KMS-11 (cell line): ENCODE measurements around the gene KLHDC7B.

Experiments used
- H2AFZ ChIP-seq: fragments of 200-600 bp; sonication (generic); 2 replicates; pipeline ENCODE4 v1.6.1; 2016; ENCODE audit warnings: antibody characterized with exemption, mixed run types, low read depth
- H3K27ac ChIP-seq: fragments of 200-600 bp; sonication (generic); 2 replicates; pipeline ENCODE4 v1.6.1; 2016; ENCODE audit warnings: mild to moderate bottlenecking, mixed run types
- H3K27me3 ChIP-seq: fragments of 200-600 bp; sonication (generic); 2 replicates; pipeline ENCODE4 v1.6.1; 2017; ENCODE audit warnings: mild to moderate bottlenecking, low read depth, mixed run types, moderate library complexity; ENCODE audit not compliant: insufficient read depth
- H3K36me3 ChIP-seq: fragments of 200-600 bp; sonication (generic); 2 replicates; pipeline ENCODE4 v1.6.1; 2017; ENCODE audit warnings: mild to moderate bottlenecking, mixed run types; ENCODE audit not compliant: insufficient read depth
- H3K4me1 ChIP-seq: fragments of 200-600 bp; sonication (generic); 2 replicates; pipeline ENCODE4 v1.6.1; 2016; ENCODE audit warnings: mild to moderate bottlenecking, low read depth, mixed run types; ENCODE audit not compliant: poor library complexity, severe bottlenecking
- H3K4me2 ChIP-seq: fragments of 200-600 bp; sonication (generic); 2 replicates; pipeline ENCODE4 v1.7.0; 2016; ENCODE audit warnings: mild to moderate bottlenecking, mixed run types
- H3K4me3 ChIP-seq: fragments of 200-600 bp; sonication (generic); IDR thresholded peaks from 2 replicates; pipeline ENCODE4 v1.6.1; 2017; ENCODE audit warnings: low read depth, low read length, mixed read lengths; ENCODE audit not compliant: insufficient read depth
- H3K79me2 ChIP-seq: fragments of 200-600 bp; sonication (generic); 2 replicates; pipeline ENCODE4 v1.6.1; 2016; ENCODE audit warnings: low read depth, mixed run types; ENCODE audit not compliant: insufficient read depth
- H3K9ac ChIP-seq: fragments of 200-600 bp; sonication (generic); 2 replicates; pipeline ENCODE4 v1.6.1; 2016; ENCODE audit warnings: mild to moderate bottlenecking, mixed run types
- H4K20me1 ChIP-seq: fragments of 200-600 bp; sonication (generic); 2 replicates; pipeline ENCODE4 v1.6.1; 2016; ENCODE audit warnings: mild to moderate bottlenecking, mixed run types; ENCODE audit not compliant: insufficient read depth
- TF ChIP-seq, protein P1 (sequence below): fragments of 200-600 bp; sonication (generic); conservative IDR thresholded peaks from 2 replicates; pipeline ENCODE4 v1.6.1; 2017; ENCODE audit warnings: low read depth, mild to moderate bottlenecking, antibody characterized with exemption, low read length, moderate library complexity, mixed read lengths

KLHDC7B gene

DNA sequence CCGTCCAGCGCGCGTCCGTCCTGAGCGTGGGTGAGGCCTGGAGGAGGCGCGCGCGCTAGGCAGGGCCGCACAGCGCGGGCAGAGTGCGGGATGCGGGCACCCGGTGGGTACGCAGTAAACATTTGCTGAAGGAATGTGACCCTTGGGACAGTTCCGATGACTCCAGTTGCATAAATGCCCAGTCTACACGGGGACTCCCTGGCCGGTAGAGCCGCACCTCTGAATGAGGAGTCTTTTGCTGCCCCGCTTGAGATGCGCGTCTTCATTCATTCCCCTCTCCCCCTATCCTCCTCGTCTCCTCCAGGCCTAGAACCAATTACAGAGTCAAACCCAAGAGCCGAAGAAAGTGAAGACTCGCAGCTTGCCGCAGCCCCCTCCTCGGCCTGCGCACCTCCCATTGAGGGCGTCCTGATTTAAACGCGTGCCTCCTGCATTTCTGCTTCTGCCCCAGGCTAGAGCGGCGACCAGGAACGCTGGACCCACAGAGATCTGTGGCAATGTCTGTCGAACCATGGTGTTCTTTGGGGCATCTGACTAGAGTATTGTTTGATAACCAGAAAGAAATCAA is 37.7 kb downstream of the KLHDC7B start:
- Histone ChIP-seq H3K9ac (peak overlapping the region; percentile 25; the same call in 1 of the 2 replicates), H2AFZ (peak overlapping the region; percentile 49; the same call in 1 of the 2 replicates), H3K36me3 (no peaks in the 10 kb centered on the region), H3K27me3 (no peaks in the 10 kb centered on the region), H4K20me1 (no peaks in the 10 kb centered on the region), H3K79me2 (no peaks in the 10 kb centered on the region), H3K4me2 (peak overlapping the region; percentile 48; the same call in 1 of the 2 replicates), H3K27ac (no peak overlapping the region), H3K4me3 (no peak overlapping the region), H3K4me1 (peaks cover 4% of the 10 kb centered on the region)
- TF ChIP-seq, protein P1, sequence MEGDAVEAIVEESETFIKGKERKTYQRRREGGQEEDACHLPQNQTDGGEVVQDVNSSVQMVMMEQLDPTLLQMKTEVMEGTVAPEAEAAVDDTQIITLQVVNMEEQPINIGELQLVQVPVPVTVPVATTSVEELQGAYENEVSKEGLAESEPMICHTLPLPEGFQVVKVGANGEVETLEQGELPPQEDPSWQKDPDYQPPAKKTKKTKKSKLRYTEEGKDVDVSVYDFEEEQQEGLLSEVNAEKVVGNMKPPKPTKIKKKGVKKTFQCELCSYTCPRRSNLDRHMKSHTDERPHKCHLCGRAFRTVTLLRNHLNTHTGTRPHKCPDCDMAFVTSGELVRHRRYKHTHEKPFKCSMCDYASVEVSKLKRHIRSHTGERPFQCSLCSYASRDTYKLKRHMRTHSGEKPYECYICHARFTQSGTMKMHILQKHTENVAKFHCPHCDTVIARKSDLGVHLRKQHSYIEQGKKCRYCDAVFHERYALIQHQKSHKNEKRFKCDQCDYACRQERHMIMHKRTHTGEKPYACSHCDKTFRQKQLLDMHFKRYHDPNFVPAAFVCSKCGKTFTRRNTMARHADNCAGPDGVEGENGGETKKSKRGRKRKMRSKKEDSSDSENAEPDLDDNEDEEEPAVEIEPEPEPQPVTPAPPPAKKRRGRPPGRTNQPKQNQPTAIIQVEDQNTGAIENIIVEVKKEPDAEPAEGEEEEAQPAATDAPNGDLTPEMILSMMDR: no peak

DNA sequence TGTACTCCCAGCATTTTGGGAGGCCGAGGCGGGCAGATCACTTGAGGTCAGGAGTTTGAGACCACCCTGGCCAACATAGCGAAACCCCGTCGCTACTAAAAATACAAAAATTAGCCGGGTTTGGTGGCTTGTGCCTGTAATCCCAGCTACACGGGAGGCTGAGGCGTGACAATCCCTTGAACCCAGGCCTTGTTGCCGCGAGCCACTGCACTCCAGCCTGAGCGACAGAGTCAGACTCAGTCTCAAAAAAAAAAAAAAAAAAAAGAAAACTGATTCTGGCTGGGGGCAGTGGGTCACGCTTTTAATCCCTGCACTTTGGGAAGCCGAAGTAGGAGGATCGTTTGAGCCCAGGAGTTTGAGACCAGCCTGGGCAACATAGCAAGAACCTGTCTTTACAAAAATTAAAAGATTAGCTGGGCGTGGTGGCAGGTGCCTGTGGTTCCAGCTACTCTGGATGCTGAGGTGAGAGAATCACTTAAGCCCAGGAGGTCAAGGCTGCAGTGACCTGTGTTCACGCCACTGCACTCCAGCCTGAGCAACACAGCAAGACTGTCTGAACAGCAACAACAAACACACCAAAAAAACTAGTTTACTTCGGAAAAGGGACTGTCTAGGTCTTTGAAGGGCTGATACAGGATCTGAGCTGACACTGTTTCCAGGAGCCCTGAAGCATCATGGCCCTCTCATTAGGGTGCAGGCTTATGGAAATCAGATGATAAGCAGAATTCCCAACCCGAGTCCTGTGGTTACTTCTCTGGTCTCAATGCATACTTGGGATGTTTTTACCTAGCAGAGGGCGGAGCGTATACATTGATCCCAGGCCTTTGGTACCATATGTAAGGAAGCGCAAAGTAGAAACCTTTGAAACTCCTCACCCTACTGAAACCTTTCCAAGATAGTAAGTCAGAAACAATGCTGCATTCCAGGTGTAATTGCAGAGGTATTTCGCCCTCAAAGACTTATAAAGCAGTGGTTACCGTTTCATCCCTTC is 38.7 kb downstream of the KLHDC7B start:
- no peak overlapping the region for H3K4me2 ChIP-seq

DNA sequence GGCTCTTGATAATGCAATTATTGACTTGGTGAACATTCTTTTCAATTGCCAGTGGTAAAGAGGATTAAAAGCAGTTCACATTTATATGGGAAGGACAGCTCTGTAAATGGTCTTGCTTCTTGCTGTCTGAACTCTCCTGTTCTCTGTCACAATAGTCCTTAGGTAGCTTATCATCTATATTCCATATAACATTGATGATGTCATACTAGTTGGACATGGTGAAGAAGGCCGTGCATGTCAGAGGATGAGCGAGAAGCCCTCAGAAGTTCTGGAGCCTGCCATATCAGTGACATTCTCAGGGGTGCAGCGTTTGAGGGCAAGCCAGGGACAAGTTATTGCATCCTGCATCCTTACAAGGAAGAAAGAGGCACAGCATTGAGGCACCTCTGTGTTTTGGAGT is 39.5 kb downstream of the KLHDC7B start:
- Histone ChIP-seq H3K4me3 (no peak overlapping the region), H3K79me2 (no peaks in the 10 kb centered on the region), H3K27ac (no peak overlapping the region), H3K4me1 (peaks cover 4% of the 10 kb centered on the region), H3K4me2 (no peak overlapping the region), H3K27me3 (no peaks in the 10 kb centered on the region; the same call in 1 of the 2 replicates), H3K36me3 (no peaks in the 10 kb centered on the region), H2AFZ (no peak overlapping the region), H3K9ac (no peak overlapping the region), H4K20me1 (no peaks in the 10 kb centered on the region)
- TF ChIP-seq, protein P1: no peak

More for the DNA sequence above, 38.7 kb downstream of the KLHDC7B start:
- H3K36me3 ChIP-seq: no peaks in the 10 kb centered on the region
- no peak overlapping the region for H3K9ac ChIP-seq
- H3K4me1 ChIP-seq: peaks cover 4% of the 10 kb centered on the region
- no peak overlapping the region for H3K27ac ChIP-seq
- H2AFZ ChIP-seq: no peak overlapping the region
- H3K4me3 ChIP-seq: no peak overlapping the region
- H3K27me3 ChIP-seq: no peaks in the 10 kb centered on the region
- no peaks in the 10 kb centered on the region for H4K20me1 ChIP-seq
- no peaks in the 10 kb centered on the region for H3K79me2 ChIP-seq
- TF ChIP-seq, protein P1: no peak

DNA sequence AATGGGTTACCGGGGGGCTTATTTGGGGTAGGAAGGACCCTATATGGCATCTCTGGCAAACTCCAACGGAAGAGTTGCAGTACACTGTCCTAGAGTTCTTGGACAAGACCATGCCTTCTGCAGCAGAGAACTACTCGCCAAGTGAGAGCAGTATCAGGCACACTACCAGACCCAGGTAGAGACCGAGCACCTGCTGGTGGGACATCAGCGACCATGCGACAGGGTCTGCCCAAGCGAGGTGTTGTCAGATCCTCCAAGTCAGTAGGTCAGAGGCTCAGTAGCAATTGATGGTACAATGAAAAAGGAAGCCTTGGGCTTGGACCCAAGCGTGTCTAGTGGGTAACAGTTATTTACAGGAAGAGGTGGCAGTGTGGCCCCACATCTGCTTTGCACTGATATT is 40.1 kb downstream of the KLHDC7B start:
- no peak overlapping the region for H3K4me2 ChIP-seq
- no peaks in the 10 kb centered on the region for H3K36me3 ChIP-seq
- H2AFZ ChIP-seq: no peak overlapping the region
- H4K20me1 ChIP-seq: no peaks in the 10 kb centered on the region
- peaks cover 4% of the 10 kb centered on the region for H3K4me1 ChIP-seq
- H3K9ac ChIP-seq: no peak overlapping the region
- no peak overlapping the region for H3K27ac ChIP-seq
- TF ChIP-seq, protein P1: no peak
- H3K27me3 ChIP-seq: no peaks in the 10 kb centered on the region; the same call in 1 of the 2 replicates
- H3K4me3 ChIP-seq: no peak overlapping the region
- H3K79me2 ChIP-seq: no peaks in the 10 kb centered on the region
